Activated CD8-positive, alpha-beta memory T cell treated with anti-CD3 and anti-CD28 coated beads, Interleukin-2, amount 50 U/mL, for 1 hour (primary cell): ENCODE results near the gene FMO2.

Source experiments
- DNase-seq: peaks from one replicate; pipeline ENCODE4 v3.0.0-alpha.2; 2020; ENCODE audit errors: extremely low read depth

Gene FMO2

DNA sequence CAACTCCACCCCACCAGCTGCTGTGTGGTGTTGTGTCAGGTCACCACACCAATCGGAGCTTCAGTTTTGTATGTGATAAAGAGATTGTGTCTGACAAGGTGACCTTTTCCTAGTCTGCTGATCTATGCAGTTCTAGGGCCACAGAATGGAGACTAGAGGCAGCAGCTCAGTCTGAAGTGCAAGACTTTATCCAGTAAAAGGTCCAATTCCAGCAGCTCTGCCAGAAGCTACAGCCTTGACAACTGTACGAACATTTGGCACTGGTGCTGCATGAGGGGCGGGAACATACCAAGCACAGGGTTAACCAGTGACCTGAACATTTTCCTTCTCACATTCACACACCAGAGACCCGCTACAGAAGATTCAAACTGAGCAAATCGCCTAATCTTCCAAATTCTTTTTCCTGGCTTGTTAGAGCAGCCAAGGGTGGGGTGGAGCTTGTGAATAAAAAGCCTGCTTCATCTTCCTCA lies 72.5 kb downstream of the FMO2 start:
- DNase-seq = no peak

DNA sequence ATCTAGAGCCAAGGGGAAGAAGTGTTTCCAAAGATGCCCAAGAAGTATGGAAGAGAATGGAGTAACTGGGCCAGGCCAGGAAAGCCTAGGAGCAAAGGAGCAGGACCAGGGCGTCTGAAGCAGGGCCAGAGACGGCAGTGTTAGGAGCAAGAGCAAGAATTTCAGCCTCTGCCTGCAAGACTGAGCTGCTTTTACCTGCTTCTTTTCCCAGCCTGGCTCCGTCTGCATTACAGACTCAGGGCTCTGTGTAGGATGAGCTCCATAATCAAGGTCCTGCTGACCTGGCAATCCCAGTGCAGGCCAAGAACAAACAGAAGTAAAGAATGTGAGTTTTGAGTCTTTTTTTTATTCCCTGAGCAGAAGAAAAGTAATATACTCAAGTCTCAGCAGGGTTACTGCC lies 73.3 kb downstream of the FMO2 start:
- DNase-seq = no peak

DNA sequence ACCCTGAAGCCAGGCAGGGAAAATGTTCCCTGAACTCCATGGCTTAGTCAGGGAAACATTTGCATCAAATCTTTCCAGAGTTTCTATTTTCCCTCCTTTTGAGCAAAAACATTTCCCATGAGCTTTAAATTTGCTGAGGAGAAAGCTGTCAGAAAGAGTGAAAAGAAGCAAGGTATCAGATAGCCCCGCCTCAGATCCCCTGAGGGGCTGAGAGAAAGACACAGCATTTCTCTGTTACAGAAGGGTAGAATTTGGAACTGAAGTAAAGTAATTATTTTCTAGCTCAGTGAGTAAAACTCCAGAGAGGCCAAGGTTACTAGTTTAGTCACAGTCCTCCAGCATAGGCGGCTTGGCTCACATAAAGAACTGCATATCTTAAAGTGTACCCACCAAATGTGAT lies 73.8 kb downstream of the FMO2 start:
- DNase-seq = no peak
